Cardiac muscle cell (in vitro differentiated cells and primary cell): Measurements from ENCODE around the gene MYL11. TPM values are rescaled to one million over a fixed set of nuclear protein-coding genes. Genes with fewer than 3 reads are reported as not detected.

Experiments used
- DNase-seq, 2 donors: peaks; one replicate each; pipeline versions ENCODE4 v3.0.0 to v3.0.0-alpha.2; 2010 to 2017; ENCODE audit warnings: low read depth in 1 of 2, low spot score in 1 of 2
- H3K27ac ChIP-seq: fragments of 200-600 bp; sonication (generic); 2 replicates; pipeline ENCODE4 v1.5.1; 2016
- H3K27me3 ChIP-seq: fragments of 200-600 bp; sonication (generic); 2 replicates; pipeline ENCODE4 v1.6.0; 2016; ENCODE audit warnings: control low read depth
- H3K36me3 ChIP-seq: fragments of 200-600 bp; sonication (generic); 2 replicates; pipeline ENCODE4 v1.5.1; 2016; ENCODE audit warnings: control low read depth
- H3K4me1 ChIP-seq: fragments of 200-600 bp; sonication (generic); 2 replicates; pipeline ENCODE4 v1.8.1; 2017; ENCODE audit warnings: low read depth, mild to moderate bottlenecking, mixed run types
- H3K4me3 ChIP-seq: fragments of 200-600 bp; sonication (generic); 2 replicates; pipeline ENCODE4 v1.5.1; 2016; ENCODE audit warnings: mild to moderate bottlenecking
- H3K9me3 ChIP-seq: fragments of 200-600 bp; sonication (generic); 2 replicates; pipeline ENCODE4 v1.5.1; 2017; ENCODE audit warnings: low read depth, mild to moderate bottlenecking, control low read depth
- polyA plus RNA-seq: library from polyadenylated mRNA; unstranded; fragments of >200 nt; fragmentation: Nextera tagmentation; extraction: Ambion mirVana; gene quantifications from 2 replicates; pipeline ENCODE4 v1.2.1, GENCODE V29; 2016
- total RNA-seq: library from RNA; depleted of rRNA; stranded (reverse); fragments of >200 nt; gene quantifications from 2 replicates; pipeline ENCODE4 v1.2.3, GENCODE V29; 2016
- TF ChIP-seq, protein P1 (sequence below): IDR thresholded peaks from 2 replicates; pipeline ENCODE4 v1.5.1; 2012; ENCODE audit warnings: low read depth, mild to moderate bottlenecking, low read length

Gene MYL11
- total and polyA plus RNA-seq, 2 experiments from 2014 or later, result 5.5 TPM; not detected in 1

DNA sequence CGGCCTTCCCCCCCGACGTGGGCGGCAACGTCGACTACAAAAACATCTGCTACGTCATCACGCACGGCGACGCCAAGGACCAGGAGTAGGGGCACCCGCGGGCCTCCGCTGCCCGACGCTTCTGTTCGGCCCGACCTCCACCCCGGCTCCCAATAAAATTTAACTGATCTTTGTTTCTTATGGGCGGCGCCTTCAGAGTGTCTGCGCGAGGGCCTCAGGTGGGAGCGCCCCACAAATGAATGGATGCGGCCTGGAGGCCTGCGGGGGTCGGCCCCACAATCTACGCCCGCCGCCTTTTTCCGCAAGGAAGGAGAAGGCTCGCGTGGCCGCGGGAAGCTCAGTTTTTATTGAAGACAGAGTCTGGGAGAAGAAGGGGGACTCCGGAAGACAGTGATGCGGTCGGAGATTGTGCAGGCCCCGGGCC is 3.2 kb downstream of the MYL11 start:
- Histone ChIP-seq H3K27me3 (no peaks in the 10 kb centered on the region), H3K4me1 (peaks cover 9% of the 10 kb centered on the region), H3K4me3 (peak overlapping the region; percentile 60), H3K36me3 (no peaks in the 10 kb centered on the region), H3K9me3 (no peaks in the 10 kb centered on the region), H3K27ac (peak overlapping the region; percentile 98)
- TF ChIP-seq, protein P1, sequence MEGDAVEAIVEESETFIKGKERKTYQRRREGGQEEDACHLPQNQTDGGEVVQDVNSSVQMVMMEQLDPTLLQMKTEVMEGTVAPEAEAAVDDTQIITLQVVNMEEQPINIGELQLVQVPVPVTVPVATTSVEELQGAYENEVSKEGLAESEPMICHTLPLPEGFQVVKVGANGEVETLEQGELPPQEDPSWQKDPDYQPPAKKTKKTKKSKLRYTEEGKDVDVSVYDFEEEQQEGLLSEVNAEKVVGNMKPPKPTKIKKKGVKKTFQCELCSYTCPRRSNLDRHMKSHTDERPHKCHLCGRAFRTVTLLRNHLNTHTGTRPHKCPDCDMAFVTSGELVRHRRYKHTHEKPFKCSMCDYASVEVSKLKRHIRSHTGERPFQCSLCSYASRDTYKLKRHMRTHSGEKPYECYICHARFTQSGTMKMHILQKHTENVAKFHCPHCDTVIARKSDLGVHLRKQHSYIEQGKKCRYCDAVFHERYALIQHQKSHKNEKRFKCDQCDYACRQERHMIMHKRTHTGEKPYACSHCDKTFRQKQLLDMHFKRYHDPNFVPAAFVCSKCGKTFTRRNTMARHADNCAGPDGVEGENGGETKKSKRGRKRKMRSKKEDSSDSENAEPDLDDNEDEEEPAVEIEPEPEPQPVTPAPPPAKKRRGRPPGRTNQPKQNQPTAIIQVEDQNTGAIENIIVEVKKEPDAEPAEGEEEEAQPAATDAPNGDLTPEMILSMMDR, result no peak
- peak; percentile 86 to 95 for DNase-seq

DNA sequence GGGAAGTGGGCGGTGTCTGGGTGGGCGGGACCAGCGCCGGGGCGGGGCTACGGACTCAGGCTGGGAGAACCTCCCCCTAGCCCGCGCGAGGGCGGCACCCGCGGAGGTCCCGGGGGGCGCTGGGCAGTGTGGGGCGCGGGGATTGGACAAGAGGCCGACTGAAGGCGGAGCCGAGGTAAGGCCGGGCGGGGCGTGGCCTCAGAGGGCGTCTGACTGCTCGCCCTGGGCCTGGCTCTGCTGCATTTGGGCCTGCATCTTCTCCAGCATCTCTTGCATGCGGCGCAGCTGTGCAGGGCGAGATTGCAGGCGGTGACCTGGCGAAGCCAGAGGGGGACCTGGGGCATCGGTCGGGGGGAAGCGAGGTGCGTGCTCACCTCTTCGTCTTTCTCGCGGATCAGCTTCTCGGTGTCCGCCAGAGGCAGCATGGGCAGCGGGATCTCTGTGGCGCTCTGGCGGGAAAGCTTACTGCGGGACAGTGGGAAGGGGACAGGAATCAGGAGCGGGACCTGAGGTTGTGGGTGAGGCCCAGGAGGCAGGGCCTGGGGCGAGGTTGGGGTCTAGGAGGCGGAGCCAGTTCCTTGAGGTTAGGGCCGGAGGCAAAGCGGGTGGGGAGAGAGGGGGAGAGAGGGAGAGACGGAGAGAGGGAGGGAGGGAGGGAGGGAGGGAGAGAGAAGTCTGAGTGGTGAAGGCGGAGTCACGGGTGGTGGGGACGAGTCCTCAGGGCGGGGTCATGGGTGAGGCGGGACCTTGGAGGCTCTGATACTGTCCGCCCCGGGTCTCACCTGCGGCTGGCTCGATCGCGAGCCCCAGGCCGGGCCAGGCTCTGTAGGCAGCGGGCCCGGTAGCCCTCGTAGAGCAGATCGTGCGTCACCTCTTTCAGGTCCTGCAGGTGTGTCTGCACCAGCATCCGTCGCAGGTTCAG is 3.9 kb downstream of the MYL11 start:
- H3K36me3 ChIP-seq, result no peaks in the 10 kb centered on the region
- DNase-seq, result peak; percentile 99
- H3K4me3 ChIP-seq, result peak overlapping the region; percentile 60
- H3K27me3 ChIP-seq, result no peaks in the 10 kb centered on the region
- TF ChIP-seq, protein P1, result peak; percentile 25
- peak overlapping the region; percentile 98 for H3K27ac ChIP-seq
- H3K4me1 ChIP-seq, result peaks cover 9% of the 10 kb centered on the region
- no peaks in the 10 kb centered on the region for H3K9me3 ChIP-seq

DNA sequence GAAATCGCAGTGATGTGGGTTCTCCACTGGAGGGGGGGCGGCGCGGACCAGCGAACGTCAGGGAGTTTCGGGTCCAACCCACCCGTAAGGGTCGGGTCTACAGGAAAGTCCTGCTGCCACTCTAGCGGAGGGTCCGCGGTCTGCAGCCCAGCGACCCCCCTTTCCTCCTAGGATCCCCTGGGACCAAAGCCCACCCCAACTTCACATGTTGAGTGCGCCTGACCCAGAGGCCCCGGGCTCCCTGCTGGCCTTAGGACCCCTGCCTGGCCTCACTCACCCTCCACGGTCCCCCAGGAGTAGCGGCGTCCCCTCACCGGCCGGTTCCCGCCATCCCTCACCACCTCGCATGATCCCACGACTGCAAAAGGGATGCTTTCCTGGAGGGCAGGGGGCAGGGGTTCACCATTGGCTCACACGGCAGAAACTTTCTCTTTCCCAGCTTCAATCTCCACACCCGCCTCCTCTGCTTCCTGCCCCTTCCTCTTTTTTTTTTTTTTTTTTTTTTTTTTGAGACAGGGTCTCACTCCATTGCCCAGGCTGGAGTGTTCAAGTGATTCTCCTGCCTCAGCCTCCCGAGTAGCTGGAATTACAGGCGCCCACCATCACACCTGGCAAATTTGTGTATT is 4.7 kb downstream of the MYL11 start:
- peaks cover 9% of the 10 kb centered on the region for H3K4me1 ChIP-seq
- TF ChIP-seq, protein P1, result no peak
- H3K27ac ChIP-seq, result peak overlapping the region; percentile 98
- H3K9me3 ChIP-seq, result no peaks in the 10 kb centered on the region
- DNase-seq, result no peak
- no peaks in the 10 kb centered on the region for H3K36me3 ChIP-seq
- H3K4me3 ChIP-seq, result peak overlapping the region; percentile 60
- no peaks in the 10 kb centered on the region for H3K27me3 ChIP-seq

DNA sequence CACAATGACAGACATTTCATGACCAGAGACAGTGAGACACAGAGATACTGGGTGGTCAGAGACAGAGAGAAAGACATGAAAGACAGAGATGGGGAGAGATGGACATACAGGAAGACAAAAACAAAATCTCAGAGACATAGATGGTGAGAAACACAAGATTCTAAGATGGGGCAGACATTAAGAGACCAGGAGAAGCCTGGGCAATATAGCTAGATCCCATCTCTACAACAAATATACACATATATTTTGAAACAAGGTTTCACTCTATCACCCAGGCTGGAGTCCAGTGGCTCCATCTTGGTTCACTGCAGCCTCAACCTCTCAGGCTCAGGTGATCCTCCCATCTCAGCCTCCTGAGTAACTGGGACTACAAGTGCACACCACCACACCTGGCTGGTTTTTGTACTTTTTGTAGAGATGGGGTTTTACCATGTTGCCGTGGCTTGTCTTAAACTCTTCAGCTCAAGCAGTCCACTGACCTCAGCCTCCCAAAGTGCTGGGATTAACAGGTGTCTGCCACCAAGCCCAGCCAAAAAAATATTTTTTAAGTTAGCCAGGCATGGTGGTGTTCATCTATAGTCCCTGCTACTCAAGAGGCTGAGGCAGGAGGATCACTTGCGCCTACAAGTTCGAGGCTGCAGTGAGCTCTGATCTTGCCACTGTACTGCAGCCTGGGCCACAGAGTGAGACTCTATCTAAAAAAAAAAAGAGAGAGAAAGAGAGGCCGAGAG is 5.6 kb downstream of the MYL11 start:
- no peak overlapping the region for H3K27ac ChIP-seq
- no peak for DNase-seq
- no peaks in the 10 kb centered on the region for H3K27me3 ChIP-seq
- H3K36me3 ChIP-seq, result no peaks in the 10 kb centered on the region
- H3K4me1 ChIP-seq, result peaks cover 9% of the 10 kb centered on the region
- H3K9me3 ChIP-seq, result no peaks in the 10 kb centered on the region
- TF ChIP-seq, protein P1, result no peak
- H3K4me3 ChIP-seq, result no peak overlapping the region

DNA sequence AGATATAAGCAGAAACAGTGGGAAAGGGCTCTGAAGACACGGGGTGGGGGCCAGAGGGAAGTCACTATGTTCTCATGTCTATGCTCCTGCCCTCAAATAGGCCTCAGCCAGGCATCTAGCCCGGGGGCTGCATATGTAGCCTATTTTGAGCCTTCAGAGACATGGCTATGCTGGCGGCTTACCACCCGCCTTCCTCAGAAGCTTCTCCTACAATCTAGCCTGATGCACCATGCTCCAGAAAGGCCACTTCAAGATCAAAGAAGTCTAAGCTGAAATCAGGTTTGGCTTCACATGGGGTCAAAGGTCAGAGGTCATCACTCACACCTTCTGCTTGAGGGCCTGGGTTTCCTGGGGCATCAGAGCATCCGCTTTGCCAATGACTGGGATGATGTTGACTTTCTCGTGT is 6.2 kb downstream of the MYL11 start:
- Histone ChIP-seq H3K4me3 (no peak overlapping the region), H3K27me3 (no peaks in the 10 kb centered on the region), H3K4me1 (peaks cover 9% of the 10 kb centered on the region), H3K27ac (no peak overlapping the region), H3K36me3 (no peaks in the 10 kb centered on the region), H3K9me3 (no peaks in the 10 kb centered on the region)
- no peak for DNase-seq
- TF ChIP-seq, protein P1, result no peak
